Subcutaneous adipose tissue (tissue), 4 donors: ENCODE results near the gene PTPRE. TPM values are rescaled to one million over a fixed set of nuclear protein-coding genes. Genes with fewer than 3 reads are reported as not detected.

Experiments
- CTCF ChIP-seq: fragments of 450-650 bp; IDR thresholded peaks from one replicate; pipeline ENCODE4 v1.5.1; 2016; ENCODE audit warnings: low read depth, mild to moderate bottlenecking, control low read depth, antibody characterized with exemption, moderate library complexity
- total RNA-seq, 4 donors: library from RNA; depleted of rRNA; stranded (reverse); fragments of >200 nt; gene quantifications; one replicate each; pipeline ENCODE4 v1.1.0, GENCODE V29; 2016

PTPRE gene
- total RNA-seq, 4 donors from 2014 or later: 10.7 to 66.8 (median 27.9) TPM

- TF ChIP-seq CTCF: no peak
Measured at GRCh38 chr10:128007056-128007455, 100.2 kb downstream of the PTPRE start.

- TF ChIP-seq CTCF: no peak
Measured at GRCh38 chr10:128007971-128008370, 101.1 kb downstream of the PTPRE start.

GRCh38 chr10:128008521-128009250, 101.8 kb downstream of the PTPRE start:
- no peak for TF ChIP-seq CTCF

GRCh38 chr10:128009372-128010126, 102.6 kb downstream of the PTPRE start:
- no peak for TF ChIP-seq CTCF

GRCh38 chr10:128011059-128011979, 104.4 kb downstream of the PTPRE start:
- TF ChIP-seq CTCF: no peak

GRCh38 chr10:128013626-128014025, 106.7 kb downstream of the PTPRE start:
- no peak for TF ChIP-seq CTCF

- no peak for TF ChIP-seq CTCF
Measured at GRCh38 chr10:128014236-128014635, 107.3 kb downstream of the PTPRE start.
